ENCODE measurements around the gene CEACAM16.

CEACAM16 gene

DNA sequence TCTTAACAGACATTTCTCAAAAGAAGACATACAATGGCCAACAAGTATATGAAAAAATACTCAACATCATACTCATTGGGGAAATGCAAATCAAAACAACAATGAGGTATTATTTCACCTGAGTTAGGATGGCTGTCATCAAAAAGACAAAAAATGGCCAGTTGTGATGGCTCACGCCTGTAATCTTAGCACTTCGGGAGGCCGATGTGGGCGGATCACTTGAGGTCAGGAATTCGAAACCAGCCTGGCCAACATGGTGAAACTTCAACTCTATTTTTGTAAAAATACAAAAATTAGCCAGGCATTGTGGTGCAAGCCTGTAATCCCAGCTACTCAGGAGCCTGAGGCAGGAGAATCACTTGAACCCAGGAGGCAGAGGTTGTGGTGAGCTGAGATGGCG lies 22.0 kb downstream of the CEACAM16 start:
- TF ChIP-seq, protein P1, sequence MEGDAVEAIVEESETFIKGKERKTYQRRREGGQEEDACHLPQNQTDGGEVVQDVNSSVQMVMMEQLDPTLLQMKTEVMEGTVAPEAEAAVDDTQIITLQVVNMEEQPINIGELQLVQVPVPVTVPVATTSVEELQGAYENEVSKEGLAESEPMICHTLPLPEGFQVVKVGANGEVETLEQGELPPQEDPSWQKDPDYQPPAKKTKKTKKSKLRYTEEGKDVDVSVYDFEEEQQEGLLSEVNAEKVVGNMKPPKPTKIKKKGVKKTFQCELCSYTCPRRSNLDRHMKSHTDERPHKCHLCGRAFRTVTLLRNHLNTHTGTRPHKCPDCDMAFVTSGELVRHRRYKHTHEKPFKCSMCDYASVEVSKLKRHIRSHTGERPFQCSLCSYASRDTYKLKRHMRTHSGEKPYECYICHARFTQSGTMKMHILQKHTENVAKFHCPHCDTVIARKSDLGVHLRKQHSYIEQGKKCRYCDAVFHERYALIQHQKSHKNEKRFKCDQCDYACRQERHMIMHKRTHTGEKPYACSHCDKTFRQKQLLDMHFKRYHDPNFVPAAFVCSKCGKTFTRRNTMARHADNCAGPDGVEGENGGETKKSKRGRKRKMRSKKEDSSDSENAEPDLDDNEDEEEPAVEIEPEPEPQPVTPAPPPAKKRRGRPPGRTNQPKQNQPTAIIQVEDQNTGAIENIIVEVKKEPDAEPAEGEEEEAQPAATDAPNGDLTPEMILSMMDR (IDR thresholded peaks at IDR 0.05), result no peak

DNA sequence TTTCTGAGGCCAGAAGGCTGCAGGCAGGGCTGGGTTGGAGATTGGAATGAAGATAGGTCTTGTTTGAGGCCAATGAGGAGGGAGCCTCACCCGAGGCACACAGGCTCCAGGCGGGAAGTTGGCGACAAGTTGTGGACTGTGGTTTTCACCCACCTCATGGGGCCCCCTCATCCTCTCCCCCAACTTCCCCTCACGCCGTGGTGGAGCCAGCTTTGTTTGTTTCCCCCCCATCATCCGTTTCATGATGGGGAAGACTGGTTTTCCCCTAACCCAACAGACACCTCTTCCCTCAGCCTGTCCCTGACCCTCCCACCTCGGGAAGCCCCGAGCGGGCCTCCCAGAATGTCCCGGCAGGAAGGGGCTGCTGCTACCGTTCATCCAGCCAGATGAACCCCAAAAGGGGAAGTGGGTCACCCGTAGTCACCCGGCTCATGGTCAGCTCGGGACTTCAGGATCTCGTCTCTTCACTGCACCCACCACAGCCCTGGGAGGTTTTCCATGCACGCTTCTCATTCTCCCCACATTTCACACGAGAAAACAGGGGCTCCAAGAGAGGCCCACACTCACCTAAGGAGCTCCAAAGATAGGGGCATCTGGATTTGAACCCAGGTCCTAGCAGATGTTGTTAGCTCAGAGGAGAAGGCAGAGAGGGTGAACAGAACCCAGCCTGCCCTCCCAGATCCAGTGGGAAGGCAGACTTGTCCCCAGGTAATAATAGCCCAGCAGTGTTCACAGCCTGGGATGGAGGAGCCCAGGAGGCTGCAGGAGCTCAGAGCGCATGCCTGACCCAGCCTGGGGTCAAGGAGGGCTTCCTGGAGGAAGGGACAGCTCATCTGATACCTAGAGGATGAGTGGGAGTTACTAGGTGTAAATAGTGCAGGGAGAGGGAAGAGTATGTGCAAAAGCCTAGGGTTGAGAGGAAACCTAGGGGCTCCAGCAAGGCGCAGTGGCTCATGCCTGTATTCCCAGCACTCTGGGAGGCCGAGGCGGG lies 23.5 kb downstream of the CEACAM16 start:
- TF ChIP-seq, protein P1 (IDR thresholded peaks at IDR 0.05), result no peak

DNA sequence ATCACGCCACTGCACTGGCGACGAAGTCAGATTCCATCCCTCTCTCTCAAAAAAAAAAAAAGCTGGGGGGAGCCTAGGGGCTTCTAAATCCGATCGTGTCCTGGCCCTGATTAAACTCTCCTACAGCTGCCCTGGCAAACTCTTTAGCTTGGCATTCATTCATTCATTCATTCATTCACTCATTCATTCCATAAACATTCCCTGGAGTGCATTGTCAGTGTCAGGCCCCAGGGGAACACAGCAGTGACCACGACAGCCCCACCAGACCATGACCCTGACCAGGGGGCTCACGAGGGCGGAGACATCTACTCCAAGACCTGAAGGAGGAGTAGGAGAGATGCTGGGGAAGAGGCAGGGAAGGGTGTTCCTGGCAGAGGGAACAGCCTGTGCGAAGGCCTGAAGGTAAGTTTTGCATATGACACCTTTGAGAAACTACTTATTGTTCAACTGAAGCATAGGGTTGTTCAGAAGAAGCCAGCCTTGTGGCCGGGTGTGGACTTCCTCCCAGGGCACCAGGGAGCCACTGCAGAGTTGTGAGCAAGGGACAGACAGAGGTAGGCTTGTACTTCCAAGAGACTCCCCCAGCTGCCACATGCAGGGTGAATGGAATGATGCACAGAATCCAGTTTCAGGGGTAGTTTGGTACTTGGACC lies 24.5 kb downstream of the CEACAM16 start:
- TF ChIP-seq, protein P1 (IDR thresholded peaks at IDR 0.05), result no peak

DNA sequence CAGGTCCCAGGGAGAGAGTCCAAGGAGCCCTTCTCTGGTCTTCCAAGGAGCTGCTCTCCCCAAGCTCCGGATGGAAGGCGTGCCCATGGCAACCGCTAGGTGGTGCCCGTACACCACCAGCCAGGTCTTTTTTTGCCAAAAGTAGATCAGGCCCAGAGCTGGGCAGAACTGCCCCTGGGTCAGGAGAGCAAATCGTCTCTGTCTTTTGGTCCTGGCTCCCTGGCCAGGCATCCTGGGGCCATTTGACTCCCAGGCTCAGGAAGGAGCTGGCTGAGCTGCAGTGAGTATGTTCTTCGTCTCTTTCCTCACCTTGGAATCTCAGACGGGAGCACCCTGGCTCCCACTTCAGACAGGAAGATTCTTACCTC lies 25.0 kb downstream of the CEACAM16 start:
- TF ChIP-seq, protein P1 (IDR thresholded peaks at IDR 0.05), result peak; percentile 65

DNA sequence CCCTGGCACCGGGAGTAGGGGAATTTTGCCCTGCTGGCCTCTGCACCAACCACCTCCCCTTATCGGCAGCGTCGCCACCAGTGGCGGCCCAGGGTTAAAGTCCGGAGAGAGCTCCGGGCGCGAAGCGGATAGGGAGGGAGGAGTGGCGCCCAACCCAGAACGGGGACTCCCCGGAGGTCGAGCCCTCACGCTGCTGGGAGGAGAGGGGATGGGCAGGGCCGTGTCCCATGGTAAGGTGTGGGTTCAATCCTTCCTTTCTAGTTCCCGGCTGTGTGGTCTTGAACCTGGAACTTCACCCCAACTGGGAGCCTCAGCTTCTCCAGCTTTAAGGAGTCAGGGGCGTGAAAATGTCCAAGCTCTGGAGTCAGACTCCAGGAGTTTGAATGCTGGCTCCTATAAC lies 26.3 kb downstream of the CEACAM16 start:
- TF ChIP-seq, protein P1 (IDR thresholded peaks at IDR 0.05), result no peak

DNA sequence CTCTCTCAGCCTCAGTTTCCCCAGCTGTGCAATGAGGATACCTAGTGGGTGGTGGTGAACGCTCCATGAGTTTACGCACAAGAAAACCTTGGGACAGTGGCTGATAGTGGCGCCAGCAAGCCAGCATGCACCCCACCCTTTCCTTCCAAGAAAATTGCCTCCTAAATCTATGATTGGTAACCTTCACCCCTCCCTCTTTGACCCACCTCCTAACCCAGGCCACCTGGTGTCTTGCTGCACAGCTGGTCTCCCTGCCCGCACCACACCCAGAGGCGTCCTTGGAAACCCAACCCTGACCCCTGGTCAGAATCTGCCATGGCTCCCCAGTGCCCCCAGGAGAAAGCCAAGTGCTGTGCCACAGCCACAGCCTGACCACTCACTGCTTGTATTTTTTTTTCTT lies 26.7 kb downstream of the CEACAM16 start:
- TF ChIP-seq, protein P1 (IDR thresholded peaks at IDR 0.05), result no peak

DNA sequence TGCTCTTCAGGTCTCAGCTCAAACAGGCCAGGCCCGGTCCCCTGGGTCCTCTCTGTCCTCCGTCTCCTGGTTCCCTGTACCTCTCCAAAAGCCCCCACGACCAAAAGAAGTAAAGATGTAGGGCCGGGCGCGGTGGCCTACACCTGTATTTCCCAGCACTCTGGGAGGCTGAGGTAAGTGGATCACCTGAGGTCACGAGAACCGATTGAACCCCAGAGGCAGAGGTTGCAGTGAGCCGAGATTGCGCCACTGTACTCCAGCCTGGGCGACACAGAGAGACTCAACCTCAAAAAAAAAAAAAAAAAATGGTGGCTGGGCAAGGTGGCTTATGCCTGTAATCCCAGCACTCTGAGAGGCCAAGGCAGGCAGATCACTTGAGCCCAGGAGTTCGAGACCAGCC lies 27.5 kb downstream of the CEACAM16 start:
- TF ChIP-seq, protein P1 (IDR thresholded peaks at IDR 0.05), result no peak

All from LNCAP (cell line).